NCI-H2029 treated with DMSO at 0.1 percent for 48 hours (cell line): Measurements from ENCODE around the gene MTA3.

Experiments used
- DNase-seq: peaks from one replicate; lab custom pipeline; 2025; lab: John Stamatoyannopoulos, UW

MTA3 gene

GRCh38 chr2:42804891-42805290 lies 236.5 kb downstream of the MTA3 start:
- no peak for DNase-seq
